Kidney epithelial cell (primary cell): ENCODE data around the gene STARD13. TPM values are rescaled to one million over a fixed set of nuclear protein-coding genes. Genes with fewer than 3 reads are reported as not detected.

ENCODE experiments used
- DNase-seq: peaks from one replicate; pipeline ENCODE4 v3.0.0-alpha.2; 2010; ENCODE audit warnings: low read depth
- H3K27me3 ChIP-seq: 2 replicates; pipeline ENCODE4 v1.6.0; 2011; ENCODE audit warnings: low read length; ENCODE audit not compliant: control insufficient read depth, insufficient read depth
- H3K36me3 ChIP-seq: 2 replicates; pipeline ENCODE4 v1.5.1; 2011; ENCODE audit warnings: low read length; ENCODE audit not compliant: control insufficient read depth, insufficient read depth
- H3K4me3 ChIP-seq: 2 replicates; pipeline ENCODE4 v1.5.1; 2011; ENCODE audit warnings: low read depth, mild to moderate bottlenecking, control low read depth, low read length
- total RNA-seq: library from RNA; depleted of rRNA; stranded (reverse); fragments of >200 nt; gene quantifications from 2 replicates; pipeline ENCODE4 v1.2.3, GENCODE V29; 2015
- TF ChIP-seq, protein P1 (sequence below): IDR thresholded peaks from 2 replicates; pipeline ENCODE4 v1.5.1; 2011; ENCODE audit warnings: mild to moderate bottlenecking, moderate library complexity, low read length, control low read depth, inconsistent platforms; ENCODE audit not compliant: insufficient read depth, poor library complexity, severe bottlenecking

The STARD13 gene
- total RNA-seq, 1 donor from 2014 or later, result 10.1 TPM

DNA sequence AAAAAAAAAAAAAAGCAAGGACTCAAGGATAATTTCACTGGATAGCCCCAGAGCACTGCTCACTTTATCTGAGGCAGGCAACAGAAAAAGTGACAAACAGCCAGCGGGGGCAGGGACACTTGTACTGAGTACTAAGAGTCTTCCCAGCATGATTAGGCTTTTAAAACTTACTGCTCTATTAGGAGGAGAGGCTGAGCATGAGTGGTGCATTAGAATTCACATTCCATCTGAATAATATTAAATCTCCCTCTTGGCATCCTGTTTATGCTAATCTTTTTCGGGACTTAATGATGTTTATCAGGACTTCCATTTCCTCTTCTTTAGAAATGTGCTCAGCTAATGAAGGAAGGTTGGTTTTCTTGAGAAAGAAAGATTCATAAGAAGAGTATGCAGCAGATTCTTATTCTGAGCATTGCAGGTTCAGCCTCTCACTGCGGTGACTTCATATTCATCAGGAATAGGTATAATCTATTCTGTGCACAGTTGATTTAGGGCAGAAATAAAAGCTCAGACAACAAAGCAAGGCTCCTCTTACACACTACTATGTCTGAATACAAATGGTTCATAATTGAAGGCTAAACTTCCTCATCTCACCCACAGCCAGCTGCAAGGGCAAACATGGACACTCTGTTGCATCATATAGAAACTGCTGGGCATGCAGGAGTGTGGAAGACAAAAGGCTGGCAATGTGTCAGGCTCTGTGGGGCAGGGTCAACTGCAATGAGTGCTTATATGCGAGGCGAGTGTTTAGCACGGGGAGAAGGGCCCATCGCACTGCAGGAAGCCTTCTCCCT lies 162.3 kb downstream of the STARD13 start:
- DNase-seq, result no peak

GRCh38 chr13:33119856-33120543 lies 165.6 kb downstream of the STARD13 start:
- Histone ChIP-seq H3K4me3 (no peak overlapping the region), H3K27me3 (no peaks in the 10 kb centered on the region), H3K36me3 (peaks cover 2% of the 10 kb centered on the region)
- TF ChIP-seq, protein P1, sequence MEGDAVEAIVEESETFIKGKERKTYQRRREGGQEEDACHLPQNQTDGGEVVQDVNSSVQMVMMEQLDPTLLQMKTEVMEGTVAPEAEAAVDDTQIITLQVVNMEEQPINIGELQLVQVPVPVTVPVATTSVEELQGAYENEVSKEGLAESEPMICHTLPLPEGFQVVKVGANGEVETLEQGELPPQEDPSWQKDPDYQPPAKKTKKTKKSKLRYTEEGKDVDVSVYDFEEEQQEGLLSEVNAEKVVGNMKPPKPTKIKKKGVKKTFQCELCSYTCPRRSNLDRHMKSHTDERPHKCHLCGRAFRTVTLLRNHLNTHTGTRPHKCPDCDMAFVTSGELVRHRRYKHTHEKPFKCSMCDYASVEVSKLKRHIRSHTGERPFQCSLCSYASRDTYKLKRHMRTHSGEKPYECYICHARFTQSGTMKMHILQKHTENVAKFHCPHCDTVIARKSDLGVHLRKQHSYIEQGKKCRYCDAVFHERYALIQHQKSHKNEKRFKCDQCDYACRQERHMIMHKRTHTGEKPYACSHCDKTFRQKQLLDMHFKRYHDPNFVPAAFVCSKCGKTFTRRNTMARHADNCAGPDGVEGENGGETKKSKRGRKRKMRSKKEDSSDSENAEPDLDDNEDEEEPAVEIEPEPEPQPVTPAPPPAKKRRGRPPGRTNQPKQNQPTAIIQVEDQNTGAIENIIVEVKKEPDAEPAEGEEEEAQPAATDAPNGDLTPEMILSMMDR, result no peak
- no peak for DNase-seq

More for the DNA sequence above, 162.3 kb downstream of the STARD13 start:
- TF ChIP-seq, protein P1, result no peak
- peaks cover 1% of the 10 kb centered on the region for H3K36me3 ChIP-seq
- H3K27me3 ChIP-seq, result no peaks in the 10 kb centered on the region
- H3K4me3 ChIP-seq, result no peak overlapping the region

- H3K27me3 ChIP-seq, result no peaks in the 10 kb centered on the region
- H3K4me3 ChIP-seq, result no peak overlapping the region
- DNase-seq, result no peak
- TF ChIP-seq, protein P1, result no peak
- peaks cover 2% of the 10 kb centered on the region for H3K36me3 ChIP-seq
These were observed 166.4 kb downstream of the STARD13 start for GRCh38 chr13:33119022-33119781.

DNA sequence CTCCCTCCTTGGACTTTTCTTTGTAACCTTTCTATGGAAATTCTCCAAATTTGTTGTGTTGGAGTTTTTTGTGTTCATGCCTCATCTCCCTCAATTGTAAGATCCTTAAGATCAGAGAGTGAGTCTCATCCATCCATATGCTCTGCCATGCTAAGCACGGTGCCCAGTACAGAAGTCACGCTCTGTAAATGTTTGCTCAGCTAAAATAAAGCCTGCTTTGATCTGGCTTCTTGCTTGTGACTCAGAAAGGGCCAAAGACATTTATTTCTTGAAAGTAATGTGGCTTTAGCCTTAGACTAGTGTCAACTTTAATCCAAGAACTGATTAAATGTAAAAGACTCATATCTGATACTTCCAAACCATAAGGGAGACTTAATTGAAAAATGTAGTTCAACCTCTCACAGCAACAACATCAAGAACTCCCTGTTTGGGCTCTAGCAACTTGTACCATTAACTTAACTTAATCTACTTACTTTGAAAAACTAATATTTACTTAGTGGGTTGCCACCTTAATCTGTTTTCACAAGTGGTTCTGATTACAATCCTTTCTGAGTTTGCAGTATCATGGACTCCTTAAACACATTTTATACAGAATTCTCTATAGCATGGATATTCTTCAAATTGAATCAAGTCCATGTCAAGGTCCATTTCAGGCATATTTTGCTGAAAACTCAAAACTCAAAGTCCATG lies 169.1 kb downstream of the STARD13 start:
- Histone ChIP-seq H3K4me3 (no peak overlapping the region), H3K36me3 (peaks cover 3% of the 10 kb centered on the region), H3K27me3 (no peaks in the 10 kb centered on the region)
- TF ChIP-seq, protein P1, result no peak
- DNase-seq, result no peak

DNA sequence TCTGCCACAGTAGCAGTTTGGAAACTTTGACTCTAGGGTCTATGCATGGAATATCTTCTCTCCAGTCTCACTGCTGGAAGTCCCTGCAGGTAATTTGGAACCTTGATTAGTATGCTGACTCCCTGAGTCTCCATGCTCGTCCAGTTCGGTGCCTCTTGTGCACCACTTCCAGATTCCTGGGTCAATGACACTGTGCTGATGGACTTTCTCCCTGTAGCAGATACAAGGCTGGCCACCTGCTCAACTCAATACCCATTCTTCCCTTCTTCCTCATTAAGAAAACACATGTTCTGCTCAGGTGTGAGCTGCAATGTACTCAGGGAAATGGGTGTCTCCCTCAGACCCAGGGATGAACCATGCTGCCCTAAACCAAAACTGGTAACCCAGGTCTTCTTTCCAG lies 170.3 kb downstream of the STARD13 start:
- Histone ChIP-seq H3K4me3 (no peak overlapping the region), H3K27me3 (no peaks in the 10 kb centered on the region), H3K36me3 (peaks cover 3% of the 10 kb centered on the region)
- TF ChIP-seq, protein P1, result no peak
- no peak for DNase-seq
